GM19455 (cell line): ENCODE measurements around the gene TMEM128.
A peak's percentile ranks its signal among the peaks of the same experiment; 100 is the strongest.
"Not testable (repeated sequence)": the region's sequence is repeated elsewhere in the genome, so short reads cannot be mapped to it uniquely, and the experiment has no call there.

Experiments
- ATAC-seq: cut with Tn5 transposase; IDR thresholded peaks from one replicate; pipeline ENCODE4 v1.9.1; 2021; ENCODE audit not compliant: unreplicated experiment

TMEM128 gene

GRCh38 chr4:4256799-4257198, 8.8 kb upstream of the TMEM128 start:
- ATAC-seq, result no peak

GRCh38 chr4:4254666-4255065, 6.6 kb upstream of the TMEM128 start:
- ATAC-seq, result no peak

- ATAC-seq, result no peak
These were observed 6.2 kb upstream of the TMEM128 start for GRCh38 chr4:4254199-4254598.

GRCh38 chr4:4249866-4250265, 1.8 kb upstream of the TMEM128 start:
- ATAC-seq, result no peak

- ATAC-seq, result not testable (repeated sequence)
These were observed 1.3 kb upstream of the TMEM128 start for GRCh38 chr4:4249342-4249741.

- no peak for ATAC-seq
These were observed 821 bp upstream of the TMEM128 start for GRCh38 chr4:4248885-4249203.

- ATAC-seq, result peak; percentile 43
These were observed 361 bp downstream of the TMEM128 start for GRCh38 chr4:4247696-4248028.

GRCh38 chr4:4245172-4245571, 2.9 kb downstream of the TMEM128 start:
- ATAC-seq, result no peak

- ATAC-seq, result not testable (repeated sequence)
These were observed 8.5 kb downstream of the TMEM128 start for GRCh38 chr4:4239551-4239950.

- ATAC-seq, result no peak
These were observed 14.4 kb downstream of the TMEM128 start for GRCh38 chr4:4233610-4234009.

- ATAC-seq, result no peak
These were observed 19.7 kb downstream of the TMEM128 start for GRCh38 chr4:4228356-4228668.

- ATAC-seq, result no peak
These were observed 20.3 kb downstream of the TMEM128 start for GRCh38 chr4:4227510-4228355.

- ATAC-seq, result no peak
These were observed 21.2 kb downstream of the TMEM128 start, which contains the start of gene OTOP1 for GRCh38 chr4:4226606-4227438. Gene OTOP1, minus strand, starts transcription at chr4:4226929. Its CDS starts 65 bp downstream, at chr4:4226864.

GRCh38 chr4:4225915-4226605, 22.0 kb downstream of the TMEM128 start:
- no peak for ATAC-seq

GRCh38 chr4:4217113-4217512, 30.9 kb downstream of the TMEM128 start:
- ATAC-seq, result no peak

GRCh38 chr4:4216648-4217047, 31.4 kb downstream of the TMEM128 start:
- no peak for ATAC-seq

GRCh38 chr4:4213674-4214073, 34.3 kb downstream of the TMEM128 start:
- not testable (repeated sequence) for ATAC-seq

- ATAC-seq, result no peak
These were observed 41.8 kb downstream of the TMEM128 start for GRCh38 chr4:4206204-4206603.

- no peak for ATAC-seq
These were observed 43.6 kb downstream of the TMEM128 start for GRCh38 chr4:4204401-4204745.

- no peak for ATAC-seq
These were observed 44.2 kb downstream of the TMEM128 start for GRCh38 chr4:4203688-4204400.

GRCh38 chr4:4202510-4202909, 45.5 kb downstream of the TMEM128 start:
- ATAC-seq, result no peak
